H1 (cell line): ENCODE data around the gene PLD6. TPM values are rescaled to one million over a fixed set of nuclear protein-coding genes. Genes with fewer than 3 reads are reported as not detected.

Experiments
- CTCF ChIA-PET: fragments of 300-600 bp; sonication (Branson Sonifier 250); formaldehyde crosslinking; loops from one replicate; lab custom pipeline; 2021; ENCODE audit not compliant: partially characterized antibody; lab: Charles Lee
- POLR2A ChIA-PET: fragments of 300-600 bp; sonication (Branson Sonifier 250); formaldehyde crosslinking; loops from one replicate; lab custom pipeline; 2021; ENCODE audit warnings: inconsistent platforms; ENCODE audit not compliant: partially characterized antibody; lab: Charles Lee
- DNase-seq, 2 experiments: peaks; one replicate each; pipeline versions ENCODE4 v3.0.0 to v3.0.0-alpha.2; 2010 to 2022; ENCODE audit warnings: low spot score in 2 of 2, low read depth in 1 of 2, mixed read lengths in 1 of 2
- FAIRE-seq: peaks from 2 replicates; lab custom pipeline; 2011; peaks lifted over from hg19 to GRCh38; lab: Jason Lieb, UNC
- H2AFZ ChIP-seq: 2 replicates; pipeline ENCODE4 v1.8.1; 2012; ENCODE audit warnings: low read length, inconsistent platforms
- H2AK5ac ChIP-seq: 2 replicates; pipeline ENCODE4 v1.6.1; 2013; ENCODE audit warnings: low read depth, low read length
- H2BK120ac ChIP-seq: replicated peaks from 2 replicates; pipeline ENCODE3; 2013; ENCODE audit warnings: low read depth, low read length, inconsistent platforms
- H2BK12ac ChIP-seq: 2 replicates; pipeline ENCODE4 v1.6.1; 2013; ENCODE audit warnings: low read depth, low read length
- H2BK15ac ChIP-seq: 2 replicates; pipeline ENCODE4 v1.6.1; 2013; ENCODE audit warnings: low read length
- H2BK20ac ChIP-seq: 2 replicates; pipeline ENCODE4 v1.6.1; 2013; ENCODE audit warnings: low read length
- H2BK5ac ChIP-seq: 2 replicates; pipeline ENCODE4 v1.6.1; 2013; ENCODE audit warnings: low read depth, low read length
- H3K14ac ChIP-seq: 2 replicates; pipeline ENCODE4 v1.6.1; 2013; ENCODE audit warnings: inconsistent platforms; ENCODE audit not compliant: insufficient read length
- H3K18ac ChIP-seq: 2 replicates; pipeline ENCODE4 v1.6.1; 2013; ENCODE audit warnings: low read length; ENCODE audit errors: extremely low read depth
- H3K23ac ChIP-seq: 2 replicates; pipeline ENCODE4 v1.6.1; 2013; ENCODE audit warnings: inconsistent platforms; ENCODE audit not compliant: insufficient read length
- H3K23me2 ChIP-seq: 2 replicates; pipeline ENCODE4 v1.6.1; 2013; ENCODE audit warnings: low read depth, low read length
- H3K27ac ChIP-seq: 2 replicates; pipeline ENCODE4 v1.6.1; 2011; ENCODE audit warnings: low read depth, low read length, inconsistent platforms
- H3K27me3 ChIP-seq, 4 experiments: replicated peaks in 1 of 4; 1 replicate in 1 of 4; 2 replicates in 3 of 4; pipeline versions ENCODE4 v1.6.1 to v1.8.1; 2011 to 2013; ENCODE audit warnings: low read length in 3 of 4, mild to moderate bottlenecking in 3 of 4, inconsistent platforms in 2 of 4, mixed read lengths in 2 of 4, moderate library complexity in 1 of 4; ENCODE audit not compliant: control insufficient read depth in 3 of 4, insufficient read depth in 3 of 4; ENCODE audit errors: extremely low read depth in 1 of 4
- H3K36me3 ChIP-seq, 4 experiments: 2 replicates each; pipeline versions ENCODE4 v1.6.1 to v1.8.1; 2011 to 2013; ENCODE audit warnings: mild to moderate bottlenecking in 4 of 4, low read length in 3 of 4, moderate library complexity in 2 of 4, control low read depth in 1 of 4, inconsistent platforms in 1 of 4; ENCODE audit not compliant: insufficient read depth in 4 of 4, control insufficient read depth in 2 of 4
- H3K4ac ChIP-seq: replicated peaks from 2 replicates; pipeline ENCODE3; 2013; ENCODE audit warnings: low read length, low read depth, mixed read lengths, inconsistent platforms; ENCODE audit not compliant: insufficient read length
- H3K4me1 ChIP-seq, 4 experiments: replicated peaks in 1 of 4; 1 replicate in 1 of 4; 2 replicates in 3 of 4; pipeline versions ENCODE4 v1.6.1 to v1.8.1; 2011 to 2013; ENCODE audit warnings: low read length in 3 of 4, inconsistent platforms in 2 of 4, mixed read lengths in 1 of 4; ENCODE audit not compliant: insufficient read depth in 4 of 4, control insufficient read depth in 3 of 4
- H3K4me2 ChIP-seq, 2 experiments: 2 replicates each; pipeline versions ENCODE4 v1.6.1 to v1.8.1; 2011 to 2013; ENCODE audit warnings: low read depth in 2 of 2, low read length in 2 of 2, control low read depth in 1 of 2, inconsistent platforms in 1 of 2, mild to moderate bottlenecking in 1 of 2; ENCODE audit not compliant: insufficient read depth in 1 of 2
- H3K4me3 ChIP-seq, 4 experiments: fragments of 200-600, 300-600 bp in 1 of 4; sonication (generic), shearing (Covaris generic), sonication (Bioruptor Twin) in 1 of 4; 2 replicates each; pipeline versions ENCODE4 v1.5.1 to v1.8.1; 2011 to 2016; ENCODE audit warnings: low read length in 4 of 4, low read depth in 3 of 4, control low read depth in 2 of 4, inconsistent platforms in 2 of 4, mild to moderate bottlenecking in 2 of 4, mixed read lengths in 1 of 4, moderate library complexity in 1 of 4; ENCODE audit not compliant: insufficient read depth in 2 of 4; ENCODE audit errors: extremely low read depth in 1 of 4
- H3K56ac ChIP-seq: replicated peaks from 2 replicates; pipeline ENCODE3; 2013; ENCODE audit warnings: low read depth, mild to moderate bottlenecking, mixed read lengths, low read length, inconsistent platforms; ENCODE audit not compliant: insufficient read length
- H3K79me1 ChIP-seq: 2 replicates; pipeline ENCODE4 v1.6.1; 2013; ENCODE audit warnings: low read depth, low read length, control low read depth
- H3K79me2 ChIP-seq, 2 experiments: 2 replicates each; pipeline versions ENCODE4 v1.6.1 to v1.8.1; 2012 to 2013; ENCODE audit warnings: low read length in 2 of 2, mild to moderate bottlenecking in 2 of 2, inconsistent platforms in 1 of 2; ENCODE audit not compliant: insufficient read depth in 2 of 2, control insufficient read depth in 1 of 2
- H3K9ac ChIP-seq, 4 experiments: replicated peaks in 1 of 4; 1 replicate in 1 of 4; 2 replicates in 3 of 4; pipeline versions ENCODE4 v1.6.1 to v1.8.1; 2011 to 2013; ENCODE audit warnings: low read depth in 3 of 4, low read length in 3 of 4, control low read depth in 2 of 4, mild to moderate bottlenecking in 2 of 4, moderate library complexity in 2 of 4, inconsistent platforms in 1 of 4; ENCODE audit errors: extremely low read depth in 1 of 4
- H3K9me3 ChIP-seq, 2 experiments: 2 replicates each; pipeline versions ENCODE4 v1.6.1 to v1.8.1; 2012 to 2013; ENCODE audit warnings: mild to moderate bottlenecking in 2 of 2, moderate library complexity in 2 of 2, control low read depth in 1 of 2, inconsistent platforms in 1 of 2, low read depth in 1 of 2, low read length in 1 of 2, mixed read lengths in 1 of 2; ENCODE audit not compliant: insufficient read depth in 2 of 2
- H4K20me1 ChIP-seq, 2 experiments: replicated peaks in 1 of 2; 2 replicates each; pipeline versions ENCODE3 to v1.8.1; 2011 to 2013; ENCODE audit warnings: inconsistent platforms in 2 of 2, low read length in 2 of 2, mild to moderate bottlenecking in 1 of 2; ENCODE audit not compliant: insufficient read depth in 2 of 2, control insufficient read depth in 1 of 2
- H4K5ac ChIP-seq: 2 replicates; pipeline ENCODE4 v1.6.1; 2013; ENCODE audit warnings: low read length, low read depth, mixed read lengths, inconsistent platforms; ENCODE audit not compliant: insufficient read length
- H4K8ac ChIP-seq: 2 replicates; pipeline ENCODE4 v1.8.0; 2013; ENCODE audit warnings: mild to moderate bottlenecking, moderate library complexity, low read length, inconsistent platforms; ENCODE audit not compliant: insufficient read depth; ENCODE audit errors: extremely low read depth
- H4K91ac ChIP-seq: replicated peaks from 2 replicates; pipeline ENCODE3; 2013; ENCODE audit warnings: low read length, mixed read lengths, inconsistent platforms; ENCODE audit not compliant: insufficient read length
- BRCA1 ChIP-seq: IDR thresholded peaks from 2 replicates; pipeline ENCODE4 v1.6.1; 2012; ENCODE audit warnings: low read depth, low read length, improper control_type of control experiment
- EGR1 ChIP-seq: IDR thresholded peaks from 2 replicates; pipeline ENCODE4 v1.6.1; 2011; ENCODE audit warnings: low read depth, low read length, borderline replicate concordance
- GABPA ChIP-seq: IDR thresholded peaks from 2 replicates; pipeline ENCODE4 v1.6.1; 2011; ENCODE audit warnings: mild to moderate bottlenecking, low read length, moderate library complexity, borderline replicate concordance; ENCODE audit not compliant: insufficient read depth
- HDAC6 ChIP-seq: IDR thresholded peaks from one replicate; pipeline ENCODE4 v1.7.1; 2012; ENCODE audit warnings: low read depth, mild to moderate bottlenecking, inconsistent platforms, low read length, moderate library complexity
- PHF8 ChIP-seq: fragments of 200-600 bp; sonication (generic); conservative IDR thresholded peaks from 2 replicates; pipeline ENCODE4 v1.7.1; 2012; ENCODE audit warnings: low read depth, mild to moderate bottlenecking, inconsistent platforms, low read length, moderate library complexity
- RBBP5 ChIP-seq: IDR thresholded peaks from 2 replicates; pipeline ENCODE4 v1.7.1; 2012; ENCODE audit warnings: low read depth, mild to moderate bottlenecking, inconsistent platforms, low read length, moderate library complexity, borderline replicate concordance
- TAF1 ChIP-seq: IDR thresholded peaks from 2 replicates; pipeline ENCODE4 v1.6.1; 2011; ENCODE audit warnings: mild to moderate bottlenecking, low read depth, low read length
- TAF7 ChIP-seq: optimal IDR thresholded peaks from 2 replicates; pipeline ENCODE3; 2011; ENCODE audit warnings: low read depth, mild to moderate bottlenecking, inconsistent platforms, low read length, moderate library complexity, borderline replicate concordance
- TEAD4 ChIP-seq: IDR thresholded peaks from 2 replicates; pipeline ENCODE4 v1.6.1; 2012; ENCODE audit warnings: low read depth, low read length, inconsistent platforms, mixed read lengths
- USF2 ChIP-seq: IDR thresholded peaks from 2 replicates; pipeline ENCODE4 v1.6.1; 2011; ENCODE audit warnings: low read length, improper control_type of control experiment
- WGBS, 2 experiments: shearing (Covaris generic) in 1 of 2; methylation state at CpG; one replicate each; pipeline versions ENCODE4 v1.1.6 to v1.1.7; 2013 to 2015; ENCODE audit warnings: low lambda C conversion rate in 2 of 2, mixed read lengths in 2 of 2, inconsistent platforms in 1 of 2, low coverage in 1 of 2, missing lambda C conversion rate in 1 of 2; ENCODE audit not compliant: insufficient replicate concordance in 2 of 2, insufficient coverage in 1 of 2, insufficient read length in 1 of 2; ENCODE audit errors: extremely low coverage in 1 of 2, missing lambda C conversion rate in 1 of 2; 5-methylcytosine and 5-hydroxymethylcytosine counted together
- polyA plus RNA-seq, 7 experiments: library from polyadenylated mRNA; depleted of rRNA in 3 of 7; stranded (reverse) in 5 of 7; unstranded in 2 of 7; fragments of >200 nt in 5 of 7; fragments of 200-250 nt in 2 of 7; gene quantifications; 1 replicate in 5 of 7; 2 replicates in 1 of 7; 4 replicates in 1 of 7; pipeline versions ENCODE4 v1.2.1 to v1.2.3, GENCODE V29; 2011 to 2013; ENCODE audit warnings: missing spikeins in 2 of 7, mixed read lengths in 2 of 7
- total RNA-seq: library from RNA; stranded (reverse); fragmentation: NEBNext Ultra II Directional; extraction: Animal tissue kit (Norgen Biotek cat#: 25700); gene quantifications from 2 replicates; pipeline ENCODE4 v1.2.1, GENCODE V29; 2021

The PLD6 gene
- total and polyA plus RNA-seq, 2 of the 8 experiments (the other 6 are each of a cell fraction or from before 2014, with no cell fraction given): 0.20 to 0.22 TPM

- no peak for FAIRE-seq
- TF ChIP-seq HDAC6 (no peak), TAF7 (no peak), TEAD4 (no peak), TAF1 (no peak), RBBP5 (no peak), GABPA (no peak), USF2 (no peak), PHF8 (no peak), BRCA1 (no peak), EGR1 (no peak)
Measured at GRCh38 chr17:17221329-17221728, 15.2 kb upstream of the PLD6 start.

More at GRCh38 chr17:17221329-17221728, 15.2 kb upstream of the PLD6 start:
- Histone ChIP-seq H3K18ac (no peak overlapping the region), H2BK20ac (no peak overlapping the region), H2BK5ac (no peak overlapping the region), H3K4me2 (no peak overlapping the region), H3K79me1 (no peaks in the 10 kb centered on the region; the same call in 1 of the 2 replicates), H4K20me1 (peaks cover 6 to 9% of the 10 kb centered on the region in 2 experiments), H2BK120ac (no peak overlapping the region), H2BK12ac (no peak overlapping the region), H4K91ac (no peak overlapping the region), H3K9me3 (no peaks in the 10 kb centered on the region), H3K27me3 (no peaks in the 10 kb centered on the region; a peak in 1 of 7 replicates), H4K8ac (no peak overlapping the region), H3K9ac (no peak overlapping the region; a peak in 1 of 7 replicates), H3K4me3 (no peak overlapping the region), H3K4me1 (no peaks in the 10 kb centered on the region; a peak in 1 of 7 replicates), H2BK15ac (no peak overlapping the region), H3K23ac (no peak overlapping the region), H2AFZ (no peak overlapping the region), H3K4ac (no peak overlapping the region), H3K36me3 (peaks cover 20 to 90% (median 61%) of the 10 kb centered on the region in 4 experiments), H3K14ac (no peak overlapping the region), H3K56ac (no peak overlapping the region), H3K23me2 (no peaks in the 10 kb centered on the region), H3K27ac (no peak overlapping the region), H2AK5ac (no peak overlapping the region), H4K5ac (no peak overlapping the region), H3K79me2 (no peaks in the 10 kb centered on the region; a peak in 1 of 4 replicates)
- ChIA-PET CTCF (interaction anchor here (1.1 to 1.5 kb wide), 3 partner anchors 8 to 79 kb away, joined by 3 to 5 read pairs (median 4); no protein-coding TSS in a partner anchor), POLR2A (interaction anchor here (1.2 to 3.1 kb wide), 2 partner anchors 12 to 59 kb away, joined by 3 to 12 read pairs; no protein-coding TSS in a partner anchor)
- no peak for DNase-seq
- WGBS, 2 experiments: 97% methylated on average over 22 of the region's 22 CpGs; no CpG with 5 or more reads in 1 of the 2 experiments
